CD4-positive, alpha-beta T cell treated with Interleukin-15 for 4 hours (primary cell): ENCODE results near the gene TXNDC5.

Source experiments
- DNase-seq: peaks from one replicate; pipeline ENCODE4 v3.0.0-alpha.2; 2020; ENCODE audit warnings: low spot score

TXNDC5 gene

GRCh38 chr6:7851780-7852179, 58.8 kb downstream of the TXNDC5 start:
- no peak for DNase-seq

GRCh38 chr6:7848229-7848628, 62.4 kb downstream of the TXNDC5 start:
- DNase-seq = no peak

GRCh38 chr6:7846966-7847818, 63.4 kb downstream of the TXNDC5 start:
- DNase-seq = no peak

GRCh38 chr6:7841781-7842468, 68.7 kb downstream of the TXNDC5 start:
- no peak for DNase-seq

- DNase-seq = no peak
Observed at GRCh38 chr6:7836371-7837026, 74.1 kb downstream of the TXNDC5 start.

- no peak for DNase-seq
Observed at GRCh38 chr6:7833751-7834070, 76.9 kb downstream of the TXNDC5 start.

GRCh38 chr6:7832904-7833750, 77.5 kb downstream of the TXNDC5 start:
- DNase-seq = no peak
